Kidney epithelial cell (primary cell): ENCODE data around the gene DAPP1. TPM values are rescaled to one million over a fixed set of nuclear protein-coding genes. Genes with fewer than 3 reads are reported as not detected.

ENCODE experiments used
- DNase-seq: peaks from one replicate; pipeline ENCODE4 v3.0.0-alpha.2; 2010; ENCODE audit warnings: low read depth
- H3K27me3 ChIP-seq: 2 replicates; pipeline ENCODE4 v1.6.0; 2011; ENCODE audit warnings: low read length; ENCODE audit not compliant: control insufficient read depth, insufficient read depth
- H3K36me3 ChIP-seq: 2 replicates; pipeline ENCODE4 v1.5.1; 2011; ENCODE audit warnings: low read length; ENCODE audit not compliant: control insufficient read depth, insufficient read depth
- H3K4me3 ChIP-seq: 2 replicates; pipeline ENCODE4 v1.5.1; 2011; ENCODE audit warnings: low read depth, mild to moderate bottlenecking, control low read depth, low read length
- total RNA-seq: library from RNA; depleted of rRNA; stranded (reverse); fragments of >200 nt; gene quantifications from 2 replicates; pipeline ENCODE4 v1.2.3, GENCODE V29; 2015
- TF ChIP-seq, protein P1 (sequence below): IDR thresholded peaks from 2 replicates; pipeline ENCODE4 v1.5.1; 2011; ENCODE audit warnings: mild to moderate bottlenecking, moderate library complexity, low read length, control low read depth, inconsistent platforms; ENCODE audit not compliant: insufficient read depth, poor library complexity, severe bottlenecking

The DAPP1 gene
- total RNA-seq, 1 donor from 2014 or later: 29.0 TPM

DNA sequence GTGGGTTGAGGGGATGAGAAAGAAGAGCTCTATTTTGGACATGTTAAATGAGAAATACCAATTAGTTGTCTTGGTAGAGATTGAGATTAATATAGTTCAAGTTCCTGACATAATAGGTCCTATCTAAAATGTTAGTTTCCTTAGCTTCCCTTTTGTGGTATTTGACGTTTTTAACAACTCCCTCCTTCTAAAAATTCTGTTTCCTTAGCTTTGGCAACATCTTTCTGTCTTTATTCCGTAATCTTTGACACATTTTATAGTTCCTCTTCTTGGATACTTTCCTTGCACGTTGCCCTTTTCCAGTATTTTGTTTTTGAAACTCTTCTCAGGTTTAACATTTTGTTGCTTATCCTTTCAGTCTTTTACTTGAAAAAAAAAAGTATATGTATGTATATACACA is 40.7 kb downstream of the DAPP1 start:
- no peaks in the 10 kb centered on the region for H3K27me3 ChIP-seq
- no peak overlapping the region for H3K4me3 ChIP-seq
- H3K36me3 ChIP-seq: no peaks in the 10 kb centered on the region
- no peak for DNase-seq
- TF ChIP-seq, protein P1, sequence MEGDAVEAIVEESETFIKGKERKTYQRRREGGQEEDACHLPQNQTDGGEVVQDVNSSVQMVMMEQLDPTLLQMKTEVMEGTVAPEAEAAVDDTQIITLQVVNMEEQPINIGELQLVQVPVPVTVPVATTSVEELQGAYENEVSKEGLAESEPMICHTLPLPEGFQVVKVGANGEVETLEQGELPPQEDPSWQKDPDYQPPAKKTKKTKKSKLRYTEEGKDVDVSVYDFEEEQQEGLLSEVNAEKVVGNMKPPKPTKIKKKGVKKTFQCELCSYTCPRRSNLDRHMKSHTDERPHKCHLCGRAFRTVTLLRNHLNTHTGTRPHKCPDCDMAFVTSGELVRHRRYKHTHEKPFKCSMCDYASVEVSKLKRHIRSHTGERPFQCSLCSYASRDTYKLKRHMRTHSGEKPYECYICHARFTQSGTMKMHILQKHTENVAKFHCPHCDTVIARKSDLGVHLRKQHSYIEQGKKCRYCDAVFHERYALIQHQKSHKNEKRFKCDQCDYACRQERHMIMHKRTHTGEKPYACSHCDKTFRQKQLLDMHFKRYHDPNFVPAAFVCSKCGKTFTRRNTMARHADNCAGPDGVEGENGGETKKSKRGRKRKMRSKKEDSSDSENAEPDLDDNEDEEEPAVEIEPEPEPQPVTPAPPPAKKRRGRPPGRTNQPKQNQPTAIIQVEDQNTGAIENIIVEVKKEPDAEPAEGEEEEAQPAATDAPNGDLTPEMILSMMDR: no peak

- Histone ChIP-seq H3K27me3 (no peaks in the 10 kb centered on the region), H3K36me3 (no peaks in the 10 kb centered on the region), H3K4me3 (no peak overlapping the region)
- no peak for DNase-seq
- TF ChIP-seq, protein P1: no peak
Measured at GRCh38 chr4:99859618-99860017, 43.0 kb downstream of the DAPP1 start.

DNA sequence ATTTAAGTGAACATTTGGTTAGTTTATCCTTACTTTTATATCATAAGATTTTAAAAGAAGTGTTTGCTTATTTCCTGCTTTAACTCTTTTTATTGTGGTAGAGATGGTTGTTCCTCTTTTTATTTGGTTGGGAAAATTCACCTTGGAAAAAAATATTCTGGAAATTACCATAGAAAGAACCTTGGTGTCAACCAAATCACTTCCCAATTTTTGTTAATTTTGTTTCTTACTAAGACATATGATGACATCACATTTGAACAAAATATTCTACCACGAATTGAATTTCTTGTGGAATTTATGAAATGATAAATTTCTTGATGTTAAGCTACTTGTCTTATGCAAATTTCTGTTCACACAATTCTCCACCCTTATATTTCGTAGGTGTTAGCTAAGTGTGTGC is 43.9 kb downstream of the DAPP1 start:
- H3K4me3 ChIP-seq: no peak overlapping the region
- TF ChIP-seq, protein P1: no peak
- DNase-seq: no peak
- no peaks in the 10 kb centered on the region for H3K27me3 ChIP-seq
- no peaks in the 10 kb centered on the region for H3K36me3 ChIP-seq

DNA sequence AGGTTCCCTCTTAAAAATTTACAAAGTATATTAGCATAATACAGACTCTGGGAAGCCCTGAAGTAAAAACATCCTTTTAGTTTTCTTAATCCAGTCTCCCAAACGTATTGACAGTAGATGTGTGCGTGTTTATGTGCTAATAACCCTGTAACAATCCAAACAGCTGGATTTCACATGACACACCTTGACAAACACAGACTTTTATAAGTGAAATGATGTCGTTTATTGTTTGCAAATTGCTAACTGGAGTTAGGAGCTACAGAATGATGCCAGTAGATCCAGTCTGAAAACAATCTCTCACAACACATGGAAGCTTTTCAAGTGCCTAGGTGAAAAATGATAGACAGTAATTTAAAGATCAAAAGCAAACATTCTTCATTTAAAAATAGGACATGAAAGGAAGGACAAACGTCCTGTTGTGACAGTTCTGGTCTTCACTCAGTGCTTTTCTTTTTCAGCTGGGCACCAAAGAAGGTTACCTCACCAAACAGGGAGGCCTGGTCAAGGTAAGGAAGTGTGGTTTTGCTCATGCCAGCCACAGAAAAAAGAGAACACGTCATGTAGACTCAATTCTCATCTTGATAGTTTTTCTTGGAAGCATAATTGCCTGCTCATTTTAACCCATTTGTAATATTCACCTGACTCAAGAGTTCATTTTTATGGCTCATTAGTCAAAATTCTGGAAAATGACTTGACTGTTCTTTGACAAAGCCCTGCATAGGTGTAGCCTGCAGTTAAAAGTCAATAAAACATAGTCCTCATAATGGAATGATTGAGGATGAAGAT is 44.7 kb downstream of the DAPP1 start:
- TF ChIP-seq, protein P1: no peak
- Histone ChIP-seq H3K27me3 (no peaks in the 10 kb centered on the region), H3K4me3 (no peak overlapping the region), H3K36me3 (no peaks in the 10 kb centered on the region)
- DNase-seq: no peak

- H3K27me3 ChIP-seq: no peaks in the 10 kb centered on the region
- H3K4me3 ChIP-seq: no peak overlapping the region
- no peak for DNase-seq
- TF ChIP-seq, protein P1: no peak
- no peaks in the 10 kb centered on the region for H3K36me3 ChIP-seq
Measured at GRCh38 chr4:99863804-99864203, 47.2 kb downstream of the DAPP1 start.

GRCh38 chr4:99868126-99868596 is 51.5 kb downstream of the DAPP1 start:
- DNase-seq: peak; percentile 21
- H3K36me3 ChIP-seq: no peaks in the 10 kb centered on the region
- no peak overlapping the region for H3K4me3 ChIP-seq
- H3K27me3 ChIP-seq: no peaks in the 10 kb centered on the region
- TF ChIP-seq, protein P1: no peak
